WTC11 (cell line): Measurements from ENCODE around the gene PLEKHA3. TPM values are rescaled to one million over a fixed set of nuclear protein-coding genes. Genes with fewer than 3 reads are reported as not detected.

Source experiments
- ATAC-seq: fragments of 200-7000 bp; cut with Tn5 transposase; 2 replicates; pipeline ENCODE4 v1.10.0; 2021; ENCODE audit warnings: mild to moderate bottlenecking, moderate library complexity
- CTCF ChIA-PET: fragments of 300-600 bp; sonication (Branson Sonifier 250); formaldehyde crosslinking; loops from one replicate; lab custom pipeline; 2021; ENCODE audit warnings: antibody characterized with exemption; lab: Charles Lee
- POLR2A ChIA-PET: fragments of 350-600 bp; sonication (Branson Sonifier 250); formaldehyde crosslinking; loops from one replicate; lab custom pipeline; 2021; ENCODE audit warnings: antibody characterized with exemption; lab: Charles Lee
- DNase-seq: peaks from one replicate; pipeline ENCODE4 v3.0.0; 2021; ENCODE audit warnings: low spot score
- H3K27ac Mint-ChIP-seq: 2 replicates; pipeline ENCODE4 v1.8.0; 2021; ENCODE audit warnings: mixed read lengths
- H3K27me3 Mint-ChIP-seq: 2 replicates; pipeline ENCODE4 v1.8.0; 2021; ENCODE audit warnings: low read depth, mild to moderate bottlenecking, moderate library complexity, mixed read lengths
- H3K36me3 Mint-ChIP-seq: 2 replicates; pipeline ENCODE4 v1.8.0; 2021; ENCODE audit warnings: mixed read lengths
- H3K4me1 Mint-ChIP-seq: 2 replicates; pipeline ENCODE4 v1.8.0; 2022; ENCODE audit warnings: mixed read lengths
- H3K4me3 Mint-ChIP-seq: 2 replicates; pipeline ENCODE4 v1.8.0; 2021; ENCODE audit warnings: mild to moderate bottlenecking, moderate library complexity, mixed read lengths
- H3K9me3 Mint-ChIP-seq: 2 replicates; pipeline ENCODE4 v1.8.0; 2021; ENCODE audit warnings: mixed read lengths
- ATF3 ChIP-seq: sonication (generic); formaldehyde crosslinking; conservative IDR thresholded peaks from 2 replicates; pipeline ENCODE4 v1.8.1; 2022; ENCODE audit warnings: mild to moderate bottlenecking, missing genetic modification reagents
- CREM ChIP-seq: sonication (generic); formaldehyde crosslinking; IDR thresholded peaks from 2 replicates; pipeline ENCODE4 v1.8.1; 2022; ENCODE audit warnings: mild to moderate bottlenecking, missing genetic modification reagents, moderate library complexity
- CTCF ChIP-seq: fragments of 200-600 bp; IDR thresholded peaks from 2 replicates; pipeline ENCODE4 v1.8.0; 2022; ENCODE audit warnings: antibody characterized with exemption
- FOXJ3 ChIP-seq: sonication (generic); formaldehyde crosslinking; IDR thresholded peaks from 2 replicates; pipeline ENCODE4 v1.9.0; 2021; ENCODE audit warnings: missing genetic modification reagents, mild to moderate bottlenecking, borderline replicate concordance
- FOXK1 ChIP-seq: sonication (generic); formaldehyde crosslinking; IDR thresholded peaks from 2 replicates; pipeline ENCODE4 v1.8.0; 2022; ENCODE audit warnings: mild to moderate bottlenecking, moderate library complexity, missing genetic modification reagents
- GABPB1 ChIP-seq: sonication (generic); formaldehyde crosslinking; IDR thresholded peaks from 2 replicates; pipeline ENCODE4 v1.8.1; 2023; ENCODE audit warnings: mild to moderate bottlenecking, missing genetic modification reagents
- GTF2I ChIP-seq: fragments of 250-450 bp; sonication (Bioruptor Pico); conservative IDR thresholded peaks from 2 replicates; pipeline ENCODE4 v1.4.0; 2021; ENCODE audit warnings: mild to moderate bottlenecking
- IRF2 ChIP-seq: sonication (generic); formaldehyde crosslinking; IDR thresholded peaks from 2 replicates; pipeline ENCODE4 v1.8.0; 2022; ENCODE audit warnings: low read depth, missing genetic modification reagents, borderline replicate concordance
- JUN ChIP-seq: sonication (generic); formaldehyde crosslinking; IDR thresholded peaks from 2 replicates; pipeline ENCODE4 v1.8.0; 2023; ENCODE audit warnings: mild to moderate bottlenecking, missing genetic modification reagents
- MAX ChIP-seq: sonication (generic); formaldehyde crosslinking; IDR thresholded peaks from 2 replicates; pipeline ENCODE4 v1.8.0; 2022; ENCODE audit warnings: mild to moderate bottlenecking, missing genetic modification reagents
- MXD4 ChIP-seq: fragments of 250-450 bp; sonication (Bioruptor Pico); IDR thresholded peaks from 2 replicates; pipeline ENCODE4 v1.8.0; 2021; ENCODE audit warnings: mild to moderate bottlenecking, moderate library complexity, borderline replicate concordance
- NFYB ChIP-seq: sonication (generic); formaldehyde crosslinking; conservative IDR thresholded peaks from 2 replicates; pipeline ENCODE4 v1.8.0; 2022; ENCODE audit warnings: low read depth, missing genetic modification reagents
- PRDM15 ChIP-seq: sonication (generic); formaldehyde crosslinking; IDR thresholded peaks from 2 replicates; pipeline ENCODE4 v1.8.0; 2022; ENCODE audit warnings: missing genetic modification reagents
- SOX15 ChIP-seq: fragments of 250-450 bp; sonication (Bioruptor Pico); IDR thresholded peaks from 2 replicates; pipeline ENCODE4 v1.9.0; 2021; ENCODE audit warnings: mild to moderate bottlenecking
- STAT6 ChIP-seq: sonication (generic); formaldehyde crosslinking; conservative IDR thresholded peaks from 2 replicates; pipeline ENCODE4 v1.8.1; 2023; ENCODE audit warnings: mild to moderate bottlenecking, low read depth, missing genetic modification reagents, moderate library complexity
- TEAD1 ChIP-seq: sonication (generic); formaldehyde crosslinking; IDR thresholded peaks from 2 replicates; pipeline ENCODE4 v1.8.0; 2022; ENCODE audit warnings: mild to moderate bottlenecking, missing genetic modification reagents
- TEAD4 ChIP-seq: sonication (generic); formaldehyde crosslinking; IDR thresholded peaks from 2 replicates; pipeline ENCODE4 v1.8.0; 2022; ENCODE audit warnings: mild to moderate bottlenecking, missing genetic modification reagents
- TP53 ChIP-seq: sonication (generic); formaldehyde crosslinking; IDR thresholded peaks from 2 replicates; pipeline ENCODE4 v1.8.1; 2023; ENCODE audit warnings: mild to moderate bottlenecking, missing genetic modification reagents
- ZBTB21 ChIP-seq: sonication (generic); formaldehyde crosslinking; IDR thresholded peaks from 2 replicates; pipeline ENCODE4 v1.8.1; 2023; ENCODE audit warnings: mild to moderate bottlenecking, missing genetic modification reagents, borderline replicate concordance
- ZNF232 ChIP-seq: sonication (generic); formaldehyde crosslinking; IDR thresholded peaks from 2 replicates; pipeline ENCODE4 v1.8.0; 2022; ENCODE audit warnings: mild to moderate bottlenecking, missing genetic modification reagents
- ZNF263 ChIP-seq: sonication (generic); formaldehyde crosslinking; IDR thresholded peaks from 2 replicates; pipeline ENCODE4 v1.8.1; 2022; ENCODE audit warnings: low read depth, mild to moderate bottlenecking, moderate library complexity, missing genetic modification reagents
- ZNF416 ChIP-seq: fragments of 250-450 bp; sonication (Bioruptor Pico); IDR thresholded peaks from 2 replicates; pipeline ENCODE4 v1.9.0; 2021; ENCODE audit warnings: mild to moderate bottlenecking, inconsistent platforms
- ZNF425 ChIP-seq: fragments of 250-450 bp; sonication (Bioruptor Pico); conservative IDR thresholded peaks from 2 replicates; pipeline ENCODE4 v1.9.0; 2021; ENCODE audit warnings: mild to moderate bottlenecking
- total RNA-seq: library from RNA; stranded (reverse); gene quantifications from 3 replicates; pipeline ENCODE4 v1.2.3, GENCODE V29; 2021

Gene PLEKHA3
- total RNA-seq, 1 experiment from 2014 or later, result 18.7 TPM

- no peak for ATAC-seq
- CTCF ChIA-PET, result interaction anchor here (0.6 to 1.5 kb wide), 5 partner anchors 25 to 261 kb away, joined by 3 to 5 read pairs (median 4); no protein-coding TSS in a partner anchor
- TF ChIP-seq PRDM15 (CRISPR knock-in tag) (no peak), FOXJ3 (CRISPR knock-in tag) (no peak), IRF2 (CRISPR knock-in tag) (no peak), ZNF232 (CRISPR knock-in tag) (no peak), STAT6 (no peak), TP53 (CRISPR knock-in tag) (no peak), ATF3 (CRISPR knock-in tag) (no peak), FOXK1 (CRISPR knock-in tag) (no peak)
- TF ChIP-seq, all 79 proteins: peak for 0
- POLR2A ChIA-PET, result no interaction called here
- H3K4me3 Mint-ChIP-seq, result no peak overlapping the region
- H3K9me3 Mint-ChIP-seq, result peaks cover 5% of the 10 kb centered on the region
- peaks cover 5% of the 10 kb centered on the region for H3K4me1 Mint-ChIP-seq
- H3K27me3 Mint-ChIP-seq, result no peaks in the 10 kb centered on the region
- H3K27ac Mint-ChIP-seq, result no peak overlapping the region
- no peak for DNase-seq
- peaks cover 7% of the 10 kb centered on the region for H3K36me3 Mint-ChIP-seq
Observed at GRCh38 chr2:178521304-178522150, 41.3 kb downstream of the PLEKHA3 start.

DNA sequence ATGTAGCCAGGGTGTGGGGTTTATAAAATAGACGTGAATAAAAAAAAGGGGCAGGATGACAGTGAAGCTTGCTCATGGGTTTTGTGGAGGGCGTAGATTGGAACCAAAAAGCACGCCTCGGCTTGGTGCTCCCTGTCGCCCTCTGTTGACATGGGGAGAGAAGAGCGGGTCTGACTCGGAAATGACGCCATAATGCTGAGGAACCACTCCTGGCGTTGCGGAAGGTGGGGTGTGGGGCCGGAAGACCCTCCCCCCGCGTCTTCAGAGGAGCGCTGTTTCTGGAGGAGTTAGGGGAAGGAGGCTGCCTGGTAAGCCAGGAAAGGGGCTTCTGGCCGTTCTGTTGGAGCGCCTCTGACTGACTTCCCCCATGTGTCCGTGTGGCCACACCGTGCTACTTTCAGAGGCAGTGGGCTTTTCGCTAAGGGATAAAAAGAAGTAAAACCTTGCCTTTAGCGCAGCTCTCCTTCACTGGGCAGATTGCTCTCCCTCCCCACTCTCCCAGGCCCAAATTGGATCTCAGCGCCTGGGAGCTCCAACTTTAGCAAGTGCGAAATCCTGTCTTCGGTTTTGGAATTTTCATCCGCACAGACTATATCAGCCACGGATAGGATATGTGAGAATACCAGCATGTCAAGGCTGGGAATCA lies 42.8 kb downstream of the PLEKHA3 start:
- Mint-ChIP-seq H3K9me3 (peaks cover 5% of the 10 kb centered on the region), H3K27me3 (no peaks in the 10 kb centered on the region), H3K36me3 (peaks cover 9% of the 10 kb centered on the region), H3K4me3 (peak overlapping the region; percentile 92), H3K27ac (peak overlapping the region; percentile 91), H3K4me1 (peaks cover 5% of the 10 kb centered on the region)
- ChIA-PET CTCF (interaction anchor here (0.6 to 1.8 kb wide), 10 partner anchors 9 to 966 kb away, joined by 3 to 11 read pairs (median 3); partner anchors contain the start of genes PLEKHA3 and RBM45), POLR2A (interaction anchor here (0.6 to 2.3 kb wide), 3 partner anchors 43 to 72 kb away, joined by 3 to 10 read pairs (median 3); partner anchors contain the start of genes PJVK, PLEKHA3 and PRKRA)
- DNase-seq (peak; percentile 85), ATAC-seq (peak; percentile 99)
- TF ChIP-seq ZNF425 (CRISPR knock-in tag) (no peak), TEAD4 (CRISPR knock-in tag) (no peak), JUN (CRISPR knock-in tag) (no peak), NFYB (peak; percentile 39), MAX (CRISPR knock-in tag) (peak; percentile 28; the same call in 1 of the 2 replicates), ZNF263 (CRISPR knock-in tag) (no peak), ZNF416 (CRISPR knock-in tag) (no peak), GABPB1 (CRISPR knock-in tag) (peak; percentile 53; the same call in 1 of the 2 replicates), CREM (CRISPR knock-in tag) (peak; percentile 71; the same call in 1 of the 2 replicates), CTCF (peak; percentile 62), TEAD1 (CRISPR knock-in tag) (0 out of 2 replicates have a peak, but pooled peaks have one; percentile 64), SOX15 (CRISPR knock-in tag) (no peak), MXD4 (CRISPR knock-in tag) (no peak), ZBTB21 (CRISPR knock-in tag) (peak; percentile 97; the same call in 1 of the 2 replicates), GTF2I (CRISPR knock-in tag) (no peak)
